Karpas-422 (cell line): ENCODE data around the gene RAB4B. TPM values are rescaled to one million over a fixed set of nuclear protein-coding genes. Genes with fewer than 3 reads are reported as not detected.

ENCODE experiments used
- total RNA-seq: library from RNA; depleted of rRNA; stranded (reverse); fragments of >200 nt; shearing (Covaris generic); gene quantifications from 2 replicates; pipeline ENCODE4 v1.2.3, GENCODE V29; 2014; ENCODE audit warnings: low replicate concordance; rRNA removed

RAB4B gene
- total RNA-seq, 1 experiment from 2014 or later, result 12.5 TPM

Other genes starting within 250 kb of the RAB4B start
- gene SHKBP1, start 201.4 kb upstream of the RAB4B start, total RNA-seq, result 49.7 and 98.2 TPM in 2 replicates
- 9.6 and 25.9 TPM in 2 replicates for gene LTBP4, start 176.9 kb upstream of the RAB4B start, total RNA-seq
- gene NUMBL, start 87.6 kb upstream of the RAB4B start, total RNA-seq, result 26.9 and 33.8 TPM in 2 replicates
- gene COQ8B, start 61.4 kb upstream of the RAB4B start, total RNA-seq, result 31.3 and 58.0 TPM in 2 replicates
- 5.9 and 9.2 TPM in 2 replicates for gene ITPKC, start 61.1 kb upstream of the RAB4B start, total RNA-seq
- 3.1 and 5.8 TPM in 2 replicates for gene ACTMAP, start 27.8 kb upstream of the RAB4B start, total RNA-seq
- gene SNRPA, start 27.0 kb upstream of the RAB4B start, total RNA-seq, result 136 and 173 TPM in 2 replicates
- gene MIA, start 2.7 kb upstream of the RAB4B start, total RNA-seq, result 0.40 TPM in 1 of 2 replicates, not detected in the other
- 49.4 and 111 TPM in 2 replicates for gene EGLN2, start 20.9 kb downstream of the RAB4B start, total RNA-seq
- not detected in 2 replicates for gene CYP2A6, start 72.2 kb downstream of the RAB4B start, total RNA-seq
- not detected in 2 replicates for gene CYP2A7, start 104.0 kb downstream of the RAB4B start, total RNA-seq
- not detected in 2 replicates for gene CYP2B6, start 213.0 kb downstream of the RAB4B start, total RNA-seq